ENCODE results near the gene HS3ST2. TPM values are rescaled to one million over a fixed set of nuclear protein-coding genes. Genes with fewer than 3 reads are reported as not detected.

Gene HS3ST2
- total RNA-seq = 1 to 10 TPM in 2 of 4 donors, under 1 TPM in 1, not detected in 1; 0.23 to 2.7 (median 1.7) TPM

- no peak for TF ChIP-seq POLR2A (IDR thresholded peaks at IDR 0.05)
- TF ChIP-seq, protein P1, sequence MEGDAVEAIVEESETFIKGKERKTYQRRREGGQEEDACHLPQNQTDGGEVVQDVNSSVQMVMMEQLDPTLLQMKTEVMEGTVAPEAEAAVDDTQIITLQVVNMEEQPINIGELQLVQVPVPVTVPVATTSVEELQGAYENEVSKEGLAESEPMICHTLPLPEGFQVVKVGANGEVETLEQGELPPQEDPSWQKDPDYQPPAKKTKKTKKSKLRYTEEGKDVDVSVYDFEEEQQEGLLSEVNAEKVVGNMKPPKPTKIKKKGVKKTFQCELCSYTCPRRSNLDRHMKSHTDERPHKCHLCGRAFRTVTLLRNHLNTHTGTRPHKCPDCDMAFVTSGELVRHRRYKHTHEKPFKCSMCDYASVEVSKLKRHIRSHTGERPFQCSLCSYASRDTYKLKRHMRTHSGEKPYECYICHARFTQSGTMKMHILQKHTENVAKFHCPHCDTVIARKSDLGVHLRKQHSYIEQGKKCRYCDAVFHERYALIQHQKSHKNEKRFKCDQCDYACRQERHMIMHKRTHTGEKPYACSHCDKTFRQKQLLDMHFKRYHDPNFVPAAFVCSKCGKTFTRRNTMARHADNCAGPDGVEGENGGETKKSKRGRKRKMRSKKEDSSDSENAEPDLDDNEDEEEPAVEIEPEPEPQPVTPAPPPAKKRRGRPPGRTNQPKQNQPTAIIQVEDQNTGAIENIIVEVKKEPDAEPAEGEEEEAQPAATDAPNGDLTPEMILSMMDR (IDR thresholded peaks at IDR 0.05) = no peak
- WGBS, 2 donors = 0 to 1% methylated on average over 6 to 74 of the region's 90 CpGs
- intact Hi-C loops (cut with DNase I; ENCODE audit: low total_unique reads) = no loop called here
- peak within 1 kb of the TSS; percentile 21 for H3K4me3 ChIP-seq (ENCODE audit: low read depth, poor library complexity, severe bottlenecking)
- DNase-seq (ENCODE audit: low spot score in 2 of 2) = peak; percentile 21 to 88
Measured at GRCh38 chr16:22813948-22814710, at the start of gene HS3ST2. Gene HS3ST2 (plus strand): TSS chr16:22814162. CDS start chr16:22814611, 449 bp downstream.

GRCh38 chr16:22764662-22765327, 49.2 kb upstream of the HS3ST2 start:
- 43 to 46% methylated on average over 9 of the region's 9 CpGs for WGBS, 2 donors
- no peak overlapping the region for H3K4me3 ChIP-seq (ENCODE audit: low read depth, poor library complexity, severe bottlenecking)
- intact Hi-C loops (cut with DNase I; ENCODE audit: low total_unique reads) = no loop called here
- no peak for DNase-seq (ENCODE audit: low spot score in 2 of 2)
- no peak for TF ChIP-seq POLR2A (IDR thresholded peaks at IDR 0.05)
- TF ChIP-seq, protein P1 (IDR thresholded peaks at IDR 0.05) = no peak

- TF ChIP-seq POLR2A (IDR thresholded peaks at IDR 0.05) = no peak
- H3K4me3 ChIP-seq (ENCODE audit: low read depth, poor library complexity, severe bottlenecking) = no peak overlapping the region
- DNase-seq (ENCODE audit: low spot score in 2 of 2) = no peak
- intact Hi-C loops (cut with DNase I; ENCODE audit: low total_unique reads) = no loop called here
Measured at GRCh38 chr16:22765479-22765878, 48.5 kb upstream of the HS3ST2 start.

GRCh38 chr16:22770866-22771265, 43.1 kb upstream of the HS3ST2 start:
- no peak overlapping the region for H3K4me3 ChIP-seq (ENCODE audit: low read depth, poor library complexity, severe bottlenecking)
- DNase-seq (ENCODE audit: low spot score in 2 of 2) = no peak
- 58 to 65% methylated on average over 2 of the region's 2 CpGs for WGBS, 2 donors
- intact Hi-C loops (cut with DNase I; ENCODE audit: low total_unique reads) = no loop called here
- no peak for TF ChIP-seq POLR2A (IDR thresholded peaks at IDR 0.05)
- TF ChIP-seq, protein P1 (IDR thresholded peaks at IDR 0.05) = no peak

DNA sequence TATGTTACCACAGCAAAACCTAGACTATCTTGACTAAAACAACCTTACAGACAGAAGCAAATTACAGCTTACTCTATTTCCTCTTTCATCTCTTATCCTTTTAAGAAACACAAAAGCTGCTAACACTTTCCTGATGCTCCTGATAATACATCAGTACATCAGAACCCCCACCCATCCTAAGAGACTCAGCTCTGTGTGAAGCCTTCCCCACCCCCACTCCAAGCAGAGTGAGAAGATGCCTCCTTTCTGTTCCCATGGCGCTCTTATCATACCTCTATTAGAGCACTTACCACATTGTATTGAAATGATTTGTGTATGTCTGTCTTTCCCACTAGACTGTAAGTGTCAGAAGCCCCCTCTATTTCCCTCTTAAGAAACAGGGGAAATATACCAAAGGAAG, 42.4 kb upstream of the HS3ST2 start:
- no peak for DNase-seq (ENCODE audit: low spot score in 2 of 2)
- H3K4me3 ChIP-seq (ENCODE audit: low read depth, poor library complexity, severe bottlenecking) = no peak overlapping the region
- intact Hi-C loops (cut with DNase I; ENCODE audit: low total_unique reads) = no loop called here
- TF ChIP-seq POLR2A (IDR thresholded peaks at IDR 0.05) = no peak
- TF ChIP-seq, protein P1 (IDR thresholded peaks at IDR 0.05) = no peak
- 93 to 97% methylated on average over 1 of the region's 1 CpG for WGBS, 2 donors

DNA sequence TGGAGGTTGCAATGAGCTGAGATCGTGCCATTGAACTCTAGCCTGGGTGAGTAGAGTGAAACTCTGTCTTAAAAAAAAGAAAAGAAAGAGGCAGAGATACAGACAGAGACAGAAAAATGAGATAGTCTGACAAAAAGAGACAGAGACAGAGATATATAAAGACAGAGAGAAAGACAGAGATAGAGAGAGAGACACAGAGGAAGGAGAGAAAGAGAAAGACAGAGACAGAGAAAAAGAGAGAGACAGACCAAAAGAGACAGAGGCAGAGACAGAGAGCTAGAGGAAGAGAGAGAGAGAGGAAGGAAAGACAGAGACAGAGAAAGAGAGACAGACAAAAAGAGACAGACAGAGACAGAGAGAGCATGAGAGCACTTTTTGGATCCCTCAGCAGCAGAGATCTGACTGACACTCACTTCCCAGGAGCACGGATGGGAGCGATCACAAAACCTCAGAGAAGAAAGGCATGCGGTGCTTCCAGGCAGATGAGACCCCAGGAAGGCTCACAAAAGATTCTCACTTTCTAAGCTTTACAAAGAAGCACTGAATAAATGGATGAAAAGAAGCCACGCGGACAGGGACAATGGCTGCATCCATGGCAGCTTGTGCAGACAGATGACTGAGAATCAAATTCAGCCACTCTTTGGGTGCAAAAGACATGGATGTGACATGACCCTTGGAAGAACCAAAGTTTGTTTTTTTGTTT, 38.6 kb upstream of the HS3ST2 start:
- no peak overlapping the region for H3K4me3 ChIP-seq (ENCODE audit: low read depth, poor library complexity, severe bottlenecking)
- TF ChIP-seq, protein P1 (IDR thresholded peaks at IDR 0.05) = no peak
- no peak for TF ChIP-seq POLR2A (IDR thresholded peaks at IDR 0.05)
- intact Hi-C loops (cut with DNase I; ENCODE audit: low total_unique reads) = no loop called here
- no peak for DNase-seq (ENCODE audit: low spot score in 2 of 2)
- WGBS, 2 donors = 58 to 65% methylated on average over 6 of the region's 6 CpGs
